Measurements from ENCODE around the gene NTPCR. TPM values are rescaled to one million over a fixed set of nuclear protein-coding genes. Genes with fewer than 3 reads are reported as not detected.

NTPCR gene
- total RNA-seq, 1 donor from 2014 or later = 57.1 TPM

DNA sequence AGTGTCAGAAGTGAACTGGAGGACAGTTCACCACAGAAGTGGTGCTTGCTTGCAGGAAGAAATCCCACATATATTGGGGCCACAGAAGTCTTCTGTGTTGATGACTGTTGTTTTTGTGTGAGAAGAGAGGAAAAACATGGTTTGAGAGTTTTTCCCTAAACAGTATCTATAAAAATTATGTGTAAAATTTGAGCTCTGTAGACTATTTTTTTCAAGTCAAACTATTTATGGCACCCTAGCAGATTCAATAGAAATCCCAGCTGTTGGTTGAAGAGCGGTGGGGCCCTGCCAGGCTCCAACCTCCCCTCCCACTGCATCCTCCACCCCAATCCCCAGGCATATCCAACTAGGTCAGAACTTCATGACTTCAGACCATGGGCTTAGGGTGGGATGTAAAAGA, 61.6 kb downstream of the NTPCR start:
- TF ChIP-seq, protein P1, sequence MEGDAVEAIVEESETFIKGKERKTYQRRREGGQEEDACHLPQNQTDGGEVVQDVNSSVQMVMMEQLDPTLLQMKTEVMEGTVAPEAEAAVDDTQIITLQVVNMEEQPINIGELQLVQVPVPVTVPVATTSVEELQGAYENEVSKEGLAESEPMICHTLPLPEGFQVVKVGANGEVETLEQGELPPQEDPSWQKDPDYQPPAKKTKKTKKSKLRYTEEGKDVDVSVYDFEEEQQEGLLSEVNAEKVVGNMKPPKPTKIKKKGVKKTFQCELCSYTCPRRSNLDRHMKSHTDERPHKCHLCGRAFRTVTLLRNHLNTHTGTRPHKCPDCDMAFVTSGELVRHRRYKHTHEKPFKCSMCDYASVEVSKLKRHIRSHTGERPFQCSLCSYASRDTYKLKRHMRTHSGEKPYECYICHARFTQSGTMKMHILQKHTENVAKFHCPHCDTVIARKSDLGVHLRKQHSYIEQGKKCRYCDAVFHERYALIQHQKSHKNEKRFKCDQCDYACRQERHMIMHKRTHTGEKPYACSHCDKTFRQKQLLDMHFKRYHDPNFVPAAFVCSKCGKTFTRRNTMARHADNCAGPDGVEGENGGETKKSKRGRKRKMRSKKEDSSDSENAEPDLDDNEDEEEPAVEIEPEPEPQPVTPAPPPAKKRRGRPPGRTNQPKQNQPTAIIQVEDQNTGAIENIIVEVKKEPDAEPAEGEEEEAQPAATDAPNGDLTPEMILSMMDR (IDR thresholded peaks at IDR 0.05; ENCODE audit: unreplicated experiment) = no peak
- Mint-ChIP-seq H3K27ac (ENCODE audit: unreplicated experiment) (no peak overlapping the region), H3K4me3 (ENCODE audit: unreplicated experiment) (no peak overlapping the region), H3K36me3 (ENCODE audit: low read depth, unreplicated experiment) (peaks cover 5% of the 10 kb centered on the region), H3K4me1 (ENCODE audit: unreplicated experiment) (no peaks in the 10 kb centered on the region), H3K27me3 (ENCODE audit: unreplicated experiment) (no peaks in the 10 kb centered on the region), H3K9me3 (ENCODE audit: unreplicated experiment) (no peaks in the 10 kb centered on the region)
- no peak for DNase-seq (ENCODE audit: low spot score)

GRCh38 chr1:233015965-233016364, 65.6 kb downstream of the NTPCR start:
- peaks cover 10% of the 10 kb centered on the region for H3K4me1 Mint-ChIP-seq (ENCODE audit: unreplicated experiment)
- peaks cover 12% of the 10 kb centered on the region for H3K36me3 Mint-ChIP-seq (ENCODE audit: low read depth, unreplicated experiment)
- peaks cover 4% of the 10 kb centered on the region for H3K27me3 Mint-ChIP-seq (ENCODE audit: unreplicated experiment)
- TF ChIP-seq, protein P1 (IDR thresholded peaks at IDR 0.05; ENCODE audit: unreplicated experiment) = no peak
- no peak overlapping the region for H3K27ac Mint-ChIP-seq (ENCODE audit: unreplicated experiment)
- H3K4me3 Mint-ChIP-seq (ENCODE audit: unreplicated experiment) = no peak overlapping the region
- no peak for DNase-seq (ENCODE audit: low spot score)
- no peaks in the 10 kb centered on the region for H3K9me3 Mint-ChIP-seq (ENCODE audit: unreplicated experiment)

DNA sequence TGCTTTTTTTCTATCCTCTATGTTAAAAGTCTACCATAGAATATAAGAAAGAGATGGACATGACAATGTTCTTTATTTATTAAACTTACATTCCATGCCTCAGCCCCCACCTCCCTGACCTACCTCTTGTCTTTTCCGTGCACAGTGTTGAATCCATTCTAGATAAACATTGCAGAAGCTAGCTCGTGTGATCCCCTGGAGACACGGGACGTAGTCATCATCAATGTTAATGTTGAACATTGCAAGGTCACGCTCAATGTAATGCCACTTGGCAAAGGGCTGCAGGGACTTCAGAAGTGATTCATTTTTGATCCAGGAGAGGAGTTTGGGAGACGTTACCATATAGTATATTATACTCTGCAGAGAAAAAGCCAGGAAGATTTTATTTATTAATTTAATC, 66.4 kb downstream of the NTPCR start:
- H3K27ac Mint-ChIP-seq (ENCODE audit: unreplicated experiment) = no peak overlapping the region
- H3K36me3 Mint-ChIP-seq (ENCODE audit: low read depth, unreplicated experiment) = peaks cover 12% of the 10 kb centered on the region
- no peak overlapping the region for H3K4me3 Mint-ChIP-seq (ENCODE audit: unreplicated experiment)
- TF ChIP-seq, protein P1 (IDR thresholded peaks at IDR 0.05; ENCODE audit: unreplicated experiment) = no peak
- peaks cover 4% of the 10 kb centered on the region for H3K27me3 Mint-ChIP-seq (ENCODE audit: unreplicated experiment)
- peaks cover 10% of the 10 kb centered on the region for H3K4me1 Mint-ChIP-seq (ENCODE audit: unreplicated experiment)
- H3K9me3 Mint-ChIP-seq (ENCODE audit: unreplicated experiment) = no peaks in the 10 kb centered on the region
- DNase-seq (ENCODE audit: low spot score) = no peak

DNA sequence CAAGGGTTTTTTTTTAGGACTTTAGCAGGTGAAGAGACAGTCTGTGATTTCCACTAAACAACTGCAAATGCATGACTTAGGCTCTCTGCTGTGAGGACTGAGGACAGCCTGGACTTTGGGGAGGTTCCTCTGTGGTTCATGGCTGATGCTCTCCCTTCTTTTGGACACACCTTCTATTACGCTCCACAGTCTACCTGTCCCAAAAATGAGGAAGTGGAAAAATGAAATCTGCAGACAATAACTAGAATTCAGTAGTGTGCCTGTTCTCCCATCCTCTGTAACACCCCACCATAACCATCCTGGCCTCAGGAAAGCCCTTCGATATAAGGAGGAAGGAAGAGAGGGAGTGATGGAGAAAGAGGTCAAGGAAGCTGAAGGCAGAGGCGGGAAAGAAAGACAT, 68.7 kb downstream of the NTPCR start:
- peaks cover 4% of the 10 kb centered on the region for H3K27me3 Mint-ChIP-seq (ENCODE audit: unreplicated experiment)
- H3K4me1 Mint-ChIP-seq (ENCODE audit: unreplicated experiment) = peaks cover 15% of the 10 kb centered on the region
- H3K36me3 Mint-ChIP-seq (ENCODE audit: low read depth, unreplicated experiment) = peaks cover 12% of the 10 kb centered on the region
- H3K9me3 Mint-ChIP-seq (ENCODE audit: unreplicated experiment) = no peaks in the 10 kb centered on the region
- TF ChIP-seq, protein P1 (IDR thresholded peaks at IDR 0.05; ENCODE audit: unreplicated experiment) = no peak
- DNase-seq (ENCODE audit: low spot score) = no peak
- no peak overlapping the region for H3K27ac Mint-ChIP-seq (ENCODE audit: unreplicated experiment)
- H3K4me3 Mint-ChIP-seq (ENCODE audit: unreplicated experiment) = no peak overlapping the region

- Mint-ChIP-seq H3K9me3 (ENCODE audit: unreplicated experiment) (no peaks in the 10 kb centered on the region), H3K4me1 (ENCODE audit: unreplicated experiment) (peaks cover 20% of the 10 kb centered on the region), H3K27ac (ENCODE audit: unreplicated experiment) (no peak overlapping the region), H3K36me3 (ENCODE audit: low read depth, unreplicated experiment) (peaks cover 11% of the 10 kb centered on the region), H3K27me3 (ENCODE audit: unreplicated experiment) (peaks cover 4% of the 10 kb centered on the region), H3K4me3 (ENCODE audit: unreplicated experiment) (no peak overlapping the region)
- DNase-seq (ENCODE audit: low spot score) = no peak
- TF ChIP-seq, protein P1 (IDR thresholded peaks at IDR 0.05; ENCODE audit: unreplicated experiment) = no peak
Observed at GRCh38 chr1:233019778-233020325, 69.4 kb downstream of the NTPCR start.

All from endothelial cell (in vitro differentiated cells).